Naive thymus-derived CD4-positive, alpha-beta T cell (primary cell): ENCODE measurements around the gene MGAT3. TPM values are rescaled to one million over a fixed set of nuclear protein-coding genes. Genes with fewer than 3 reads are reported as not detected.

Experiments
- ATAC-seq: fragments of 150-1000 bp; cut with Tn5 transposase; 2 replicates; pipeline ENCODE4 v1.10.0; 2021; ENCODE audit warnings: mild to moderate bottlenecking, moderate library complexity
- CTCF ChIA-PET: fragments of 350-600 bp; sonication (Branson Sonifier 250); formaldehyde crosslinking; loops from one replicate; lab custom pipeline; 2021; ENCODE audit warnings: antibody characterized with exemption; lab: Charles Lee
- POLR2A ChIA-PET: fragments of 350-600 bp; sonication (Branson Sonifier 250); formaldehyde crosslinking; loops from one replicate; lab custom pipeline; 2021; ENCODE audit warnings: antibody characterized with exemption, inconsistent platforms; lab: Charles Lee
- DNase-seq, 9 donors: peaks; one replicate each; pipeline versions ENCODE4 v3.0.0 to v3.0.0-alpha.2; 2020 to 2022; ENCODE audit warnings: mixed read lengths in 1 of 9
- H3K27ac ChIP-seq: one replicate; pipeline ENCODE4 v1.7.0; 2013; ENCODE audit warnings: mild to moderate bottlenecking, low read depth, low read length, moderate library complexity
- H3K27me3 ChIP-seq, 2 donors: one replicate each; pipeline ENCODE4 v1.7.0; 2013; ENCODE audit warnings: low read length in 2 of 2, mild to moderate bottlenecking in 2 of 2, moderate library complexity in 2 of 2; ENCODE audit not compliant: control insufficient read depth in 2 of 2, insufficient read depth in 2 of 2
- H3K36me3 ChIP-seq, 3 experiments: 1 replicate in 2 of 3; 2 replicates in 1 of 3; pipeline ENCODE4 v1.7.0; 2013; ENCODE audit warnings: low read length in 3 of 3, mild to moderate bottlenecking in 3 of 3, moderate library complexity in 1 of 3; ENCODE audit not compliant: insufficient read depth in 3 of 3, control insufficient read depth in 2 of 3
- H3K4me1 ChIP-seq, 2 donors: one replicate each; pipeline ENCODE4 v1.7.0; 2013; ENCODE audit warnings: low read length in 2 of 2, mild to moderate bottlenecking in 2 of 2, moderate library complexity in 1 of 2; ENCODE audit not compliant: control insufficient read depth in 2 of 2, insufficient read depth in 2 of 2
- H3K4me3 ChIP-seq: 2 replicates; pipeline ENCODE4 v1.7.0; 2013; ENCODE audit warnings: mild to moderate bottlenecking, low read length
- H3K9me3 ChIP-seq, 3 experiments: 1 replicate in 2 of 3; 2 replicates in 1 of 3; pipeline ENCODE4 v1.7.0; 2013; ENCODE audit warnings: low read length in 3 of 3; ENCODE audit not compliant: control insufficient read depth in 2 of 3
- H3K27ac Mint-ChIP-seq, 9 donors: one replicate each; pipeline ENCODE4 v1.8.0; 2020 to 2022; ENCODE audit warnings: mixed read lengths in 9 of 9, mild to moderate bottlenecking in 8 of 9, moderate library complexity in 5 of 9, inconsistent platforms in 2 of 9
- H3K27me3 Mint-ChIP-seq, 5 donors: one replicate each; pipeline ENCODE4 v1.8.0; 2021 to 2022; ENCODE audit warnings: mixed read lengths in 5 of 5, mild to moderate bottlenecking in 1 of 5
- H3K36me3 Mint-ChIP-seq, 5 donors: one replicate each; pipeline ENCODE4 v1.8.0; 2020 to 2022; ENCODE audit warnings: mixed read lengths in 5 of 5, mild to moderate bottlenecking in 3 of 5, inconsistent platforms in 1 of 5
- H3K4me1 Mint-ChIP-seq, 7 donors: one replicate each; pipeline ENCODE4 v1.8.0; 2020 to 2022; ENCODE audit warnings: mixed read lengths in 7 of 7, mild to moderate bottlenecking in 3 of 7, inconsistent platforms in 1 of 7
- H3K4me3 Mint-ChIP-seq, 10 donors: one replicate each; pipeline ENCODE4 v1.8.0; 2020 to 2022; ENCODE audit warnings: mild to moderate bottlenecking in 10 of 10, mixed read lengths in 10 of 10, moderate library complexity in 6 of 10, inconsistent platforms in 2 of 10
- H3K9me3 Mint-ChIP-seq, 11 donors: one replicate each; pipeline ENCODE4 v1.8.0; 2020 to 2022; ENCODE audit warnings: mixed read lengths in 11 of 11, mild to moderate bottlenecking in 4 of 11, inconsistent platforms in 1 of 11, moderate library complexity in 1 of 11
- intact Hi-C, 2 donors: fragments of 100-400 bp; cut with micrococcal nuclease; formaldehyde crosslinking; loops; one replicate each; pipeline ENCODE4 v1.15.1; 2023
- polyA plus RNA-seq, 2 donors: library from polyadenylated mRNA; unstranded; fragments of 300-500 nt; fragmentation: Illumina TruSeq; gene quantifications; one replicate each; pipeline ENCODE4 v1.2.3, GENCODE V29; 2021
- total RNA-seq, 6 experiments: library from RNA in 5 of 6; stranded (reverse) in 5 of 6; gene quantifications; 1 replicate in 5 of 6; 2 replicates in 1 of 6; pipeline ENCODE4 v1.2.3 and lab custom pipeline; 2021 to 2026

MGAT3 gene
- total and polyA plus RNA-seq, 7 experiments from 2014 or later: 0.57 to 3.2 (median 1.0) TPM; not detected in 2

- Mint-ChIP-seq H3K27ac (peak overlapping the region in 3 of 9 donors; percentile 32 to 56 (median 46)), H3K27me3 (peaks cover 30 to 56% (median 33%) of the 10 kb centered on the region in 5 donors), H3K36me3 (peaks cover 0 to 16% (median 6%) of the 10 kb centered on the region in 5 donors), H3K9me3 (peaks cover 0 to 7% (median 0%) of the 10 kb centered on the region in 11 donors), H3K4me3 (peak overlapping the region; percentile 39 to 82 (median 58)), H3K4me1 (peaks cover 17 to 24% (median 20%) of the 10 kb centered on the region in 7 donors)
- H3K9me3 ChIP-seq: no peaks in the 10 kb centered on the region
- DNase-seq (no peak), ATAC-seq (no peak)
- H3K4me3 ChIP-seq: no peak overlapping the region
- peaks cover 8 to 9% of the 10 kb centered on the region in 2 donors for H3K4me1 ChIP-seq
- H3K27ac ChIP-seq: no peak overlapping the region
- H3K36me3 ChIP-seq: no peaks in the 10 kb centered on the region
- ChIA-PET CTCF (interaction anchor here (1.0 kb wide), 1 partner anchor 76 kb away, joined by 3 read pairs; no protein-coding TSS in a partner anchor), POLR2A (interaction anchor here (0.6 kb wide), 1 partner anchor 18 kb away, joined by 3 read pairs; no protein-coding TSS in a partner anchor)
- intact Hi-C loops: no loop called here
- peaks cover 0 to 11% of the 10 kb centered on the region in 2 donors for H3K27me3 ChIP-seq
These were observed 1.8 kb downstream of the MGAT3 start for GRCh38 chr22:39458444-39459083.

- H3K36me3 ChIP-seq: no peaks in the 10 kb centered on the region
- peaks cover 0 to 11% of the 10 kb centered on the region in 2 donors for H3K27me3 ChIP-seq
- Mint-ChIP-seq H3K27me3 (peaks cover 29 to 49% (median 33%) of the 10 kb centered on the region in 5 donors), H3K4me1 (peaks cover 17 to 24% (median 20%) of the 10 kb centered on the region in 7 donors), H3K9me3 (peaks cover 0 to 7% (median 0%) of the 10 kb centered on the region in 11 donors), H3K36me3 (peaks cover 0 to 12% (median 6%) of the 10 kb centered on the region in 5 donors), H3K27ac (no peak overlapping the region), H3K4me3 (peak overlapping the region in 1 of 10 donors; percentile 82)
- H3K27ac ChIP-seq: no peak overlapping the region
- H3K4me3 ChIP-seq: no peak overlapping the region
- H3K9me3 ChIP-seq: no peaks in the 10 kb centered on the region
- DNase-seq (no peak), ATAC-seq (no peak)
- intact Hi-C loops: no loop called here
- ChIA-PET POLR2A (no interaction called here), CTCF (no interaction called here)
- H3K4me1 ChIP-seq: peaks cover 8 to 9% of the 10 kb centered on the region in 2 donors
These were observed 2.9 kb downstream of the MGAT3 start for GRCh38 chr22:39459681-39460080.

DNA sequence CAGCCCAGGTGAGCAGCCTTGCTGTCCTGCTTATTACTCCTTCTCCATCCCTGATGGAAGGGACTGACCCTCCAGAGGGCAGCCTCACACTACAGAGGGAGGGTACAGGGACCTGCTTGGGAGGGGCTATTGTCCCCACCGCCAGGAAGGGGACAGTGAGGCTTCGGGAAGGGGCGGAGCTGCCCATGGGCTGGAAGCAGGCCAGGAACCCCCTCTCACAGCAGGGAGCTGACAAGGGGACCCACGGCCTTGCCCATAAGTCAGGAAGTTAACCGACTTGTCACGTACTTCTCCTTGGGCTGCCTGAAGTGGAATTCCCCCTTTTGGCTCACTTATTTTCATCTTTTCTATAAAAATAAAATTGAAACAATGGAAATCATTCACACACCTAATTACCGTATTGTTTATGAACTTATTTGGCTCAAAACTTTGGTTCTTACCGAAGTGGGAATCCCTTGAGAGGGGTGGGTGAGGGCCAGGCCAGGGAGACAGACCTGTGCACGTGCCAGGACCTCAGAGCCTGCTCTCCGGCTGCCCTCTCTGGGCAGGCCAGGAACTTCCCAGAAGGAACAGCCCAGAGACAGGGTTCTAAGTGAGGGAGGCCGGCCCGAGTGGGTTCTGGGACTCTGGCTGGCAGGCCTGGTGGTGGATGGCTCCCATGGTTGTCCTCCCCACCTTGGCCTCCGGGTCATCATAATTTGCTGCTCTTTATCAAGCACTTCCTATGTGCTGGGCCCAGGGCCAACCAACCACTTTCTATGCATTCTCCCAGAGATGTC lies 5.8 kb downstream of the MGAT3 start:
- intact Hi-C loops: loop anchor here in 1 of 2 donors (1.0 kb wide), 1 partner anchor 12 kb away; no protein-coding TSS in a partner anchor
- H3K4me1 ChIP-seq: peaks cover 0 to 9% of the 10 kb centered on the region in 2 donors
- Mint-ChIP-seq H3K4me1 (peaks cover 6 to 17% (median 10%) of the 10 kb centered on the region in 7 donors), H3K27ac (peak overlapping the region in 1 of 9 donors; percentile 1), H3K36me3 (peaks cover 0 to 6% (median 3%) of the 10 kb centered on the region in 5 donors), H3K4me3 (peak overlapping the region in 1 of 10 donors; percentile 32), H3K9me3 (no peaks in the 10 kb centered on the region), H3K27me3 (peaks cover 16 to 29% (median 25%) of the 10 kb centered on the region in 5 donors)
- CTCF ChIA-PET: no interaction called here
- ATAC-seq (peak; percentile 26), DNase-seq (no peak)
- no peak overlapping the region for H3K4me3 ChIP-seq
- POLR2A ChIA-PET: no interaction called here
- H3K36me3 ChIP-seq: no peaks in the 10 kb centered on the region
- no peak overlapping the region for H3K27ac ChIP-seq
- H3K9me3 ChIP-seq: no peaks in the 10 kb centered on the region
- peaks cover 0 to 11% of the 10 kb centered on the region in 2 donors for H3K27me3 ChIP-seq

GRCh38 chr22:39463277-39463676 lies 6.5 kb downstream of the MGAT3 start:
- H3K27me3 Mint-ChIP-seq: peaks cover 13 to 25% (median 22%) of the 10 kb centered on the region in 5 donors
- peaks cover 4 to 15% (median 6%) of the 10 kb centered on the region in 7 donors for H3K4me1 Mint-ChIP-seq
- Histone ChIP-seq H3K4me3 (no peak overlapping the region), H3K9me3 (no peaks in the 10 kb centered on the region), H3K36me3 (no peaks in the 10 kb centered on the region), H3K4me1 (peaks cover 0 to 4% of the 10 kb centered on the region in 2 donors), H3K27me3 (peaks cover 0 to 8% of the 10 kb centered on the region in 2 donors), H3K27ac (no peak overlapping the region)
- ATAC-seq (no peak), DNase-seq (no peak)
- no peak overlapping the region for H3K4me3 Mint-ChIP-seq
- ChIA-PET CTCF (no interaction called here), POLR2A (interaction anchor here (0.6 kb wide), 1 partner anchor 36 kb away, joined by 3 read pairs; no protein-coding TSS in a partner anchor)
- no peaks in the 10 kb centered on the region for H3K9me3 Mint-ChIP-seq
- no peak overlapping the region for H3K27ac Mint-ChIP-seq
- peaks cover 0 to 6% (median 3%) of the 10 kb centered on the region in 5 donors for H3K36me3 Mint-ChIP-seq
- intact Hi-C loops: no loop called here

DNA sequence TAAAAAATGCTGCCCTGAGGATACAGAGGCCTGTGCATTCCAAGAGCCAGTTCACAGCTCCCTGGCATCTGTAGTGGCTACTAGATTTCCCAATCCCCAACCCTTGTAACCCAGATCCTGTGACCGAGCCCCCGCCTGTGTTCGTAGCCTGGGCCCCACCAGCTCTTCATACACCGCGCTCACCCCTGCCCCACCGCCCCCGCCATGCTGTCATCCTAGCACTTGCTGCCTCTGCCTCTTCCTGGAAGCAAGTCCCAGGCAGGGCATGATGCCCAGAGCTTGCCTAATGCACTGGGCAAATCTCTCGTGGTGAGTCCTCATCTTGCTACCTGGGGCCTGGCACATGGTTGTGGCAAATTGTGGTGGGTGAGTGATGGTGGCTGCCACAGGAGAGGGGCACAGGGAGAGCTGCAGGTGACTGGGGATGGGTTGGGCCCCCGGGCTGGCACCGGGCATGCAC lies 7.1 kb downstream of the MGAT3 start:
- ChIA-PET POLR2A (interaction anchor here (0.6 kb wide), 1 partner anchor 35 kb away, joined by 3 read pairs; no protein-coding TSS in a partner anchor), CTCF (no interaction called here)
- Mint-ChIP-seq H3K9me3 (no peaks in the 10 kb centered on the region), H3K4me1 (peaks cover 0 to 14% (median 3%) of the 10 kb centered on the region in 7 donors), H3K36me3 (peaks cover 0 to 3% (median 0%) of the 10 kb centered on the region in 5 donors), H3K27me3 (peaks cover 6 to 19% (median 15%) of the 10 kb centered on the region in 5 donors), H3K4me3 (no peak overlapping the region), H3K27ac (peak overlapping the region in 1 of 9 donors; percentile 15)
- peaks cover 0 to 2% of the 10 kb centered on the region in 2 donors for H3K27me3 ChIP-seq
- no peaks in the 10 kb centered on the region for H3K9me3 ChIP-seq
- no peaks in the 10 kb centered on the region for H3K36me3 ChIP-seq
- DNase-seq: no peak
- H3K27ac ChIP-seq: no peak overlapping the region
- no peak for ATAC-seq
- no peaks in the 10 kb centered on the region for H3K4me1 ChIP-seq
- H3K4me3 ChIP-seq: no peak overlapping the region
- intact Hi-C loops: no loop called here

DNA sequence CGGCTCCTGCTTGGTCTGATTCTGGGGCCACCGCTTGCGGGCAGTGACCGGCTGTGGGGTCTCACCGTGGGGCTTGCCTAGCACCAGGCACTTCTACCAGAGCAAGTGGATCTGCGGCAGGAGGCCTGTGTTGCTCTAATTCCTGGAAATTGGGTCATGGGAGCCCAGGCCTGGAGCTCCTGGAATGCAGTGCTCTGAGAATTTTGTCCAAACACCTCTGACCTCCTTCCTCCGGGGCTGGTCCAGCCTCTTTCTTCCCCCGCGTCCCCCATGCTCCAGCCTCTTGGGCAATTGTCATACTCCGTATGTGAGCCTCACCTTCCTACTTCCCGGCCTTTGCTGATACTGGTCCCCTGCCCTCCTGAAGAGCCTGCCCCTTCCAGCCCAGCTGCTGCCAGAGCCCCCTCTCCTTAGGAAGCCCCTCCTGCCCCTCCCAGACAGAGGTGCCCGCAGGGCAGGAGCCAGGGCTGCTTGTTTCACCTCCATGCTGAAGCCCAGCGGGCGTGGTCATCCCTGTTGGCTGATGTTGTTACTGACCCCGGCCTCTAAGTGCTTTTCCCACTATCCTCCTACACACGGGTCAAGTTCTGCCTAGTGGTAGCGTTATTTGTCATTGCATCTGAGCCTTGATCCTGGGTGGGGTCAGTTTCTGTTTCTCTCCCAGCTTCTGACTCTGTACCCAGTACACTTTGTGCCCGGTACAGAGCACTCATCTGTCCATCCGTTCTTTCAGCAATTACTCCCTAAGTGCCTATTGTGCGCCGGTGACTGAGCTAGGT lies 9.6 kb downstream of the MGAT3 start:
- no peak for ATAC-seq
- H3K4me1 Mint-ChIP-seq: peaks cover 1 to 20% (median 3%) of the 10 kb centered on the region in 7 donors
- no peak overlapping the region for H3K27ac ChIP-seq
- peaks cover under 1 to 2% of the 10 kb centered on the region in 2 donors for H3K4me1 ChIP-seq
- no peak overlapping the region for H3K27ac Mint-ChIP-seq
- no peaks in the 10 kb centered on the region for H3K27me3 ChIP-seq
- CTCF ChIA-PET: no interaction called here
- DNase-seq: no peak
- H3K4me3 Mint-ChIP-seq: no peak overlapping the region
- no peaks in the 10 kb centered on the region for H3K36me3 Mint-ChIP-seq
- H3K9me3 ChIP-seq: no peaks in the 10 kb centered on the region
- H3K9me3 Mint-ChIP-seq: no peaks in the 10 kb centered on the region
- intact Hi-C loops: no loop called here
- no peak overlapping the region for H3K4me3 ChIP-seq
- no peaks in the 10 kb centered on the region for H3K36me3 ChIP-seq
- POLR2A ChIA-PET: no interaction called here
- peaks cover 0 to 6% (median 0%) of the 10 kb centered on the region in 5 donors for H3K27me3 Mint-ChIP-seq
